BLaER1 (cell line): ENCODE measurements around the gene ARHGEF4.

Experiments used
- H3K27ac ChIP-seq: shearing (Covaris generic); formaldehyde crosslinking; 2 replicates; pipeline ENCODE4 v1.8.1; 2022
- H3K27me3 ChIP-seq: shearing (Covaris generic); formaldehyde crosslinking; 2 replicates; pipeline ENCODE4 v1.8.1; 2022
- H3K36me3 ChIP-seq: shearing (Covaris generic); formaldehyde crosslinking; 2 replicates; pipeline ENCODE4 v1.8.1; 2022
- H3K4me1 ChIP-seq: shearing (Covaris generic); formaldehyde crosslinking; 2 replicates; pipeline ENCODE4 v1.8.1; 2022
- H3K4me2 ChIP-seq: shearing (Covaris generic); formaldehyde crosslinking; 2 replicates; pipeline ENCODE4 v1.8.1; 2022
- H3K4me3 ChIP-seq: shearing (Covaris generic); formaldehyde crosslinking; 2 replicates; pipeline ENCODE4 v1.8.1; 2022
- H3K9ac ChIP-seq: shearing (Covaris generic); formaldehyde crosslinking; 2 replicates; pipeline ENCODE4 v1.8.1; 2022
- H3K9me3 ChIP-seq: shearing (Covaris generic); formaldehyde crosslinking; 2 replicates; pipeline ENCODE4 v1.8.1; 2022
- H4K20me1 ChIP-seq: shearing (Covaris generic); formaldehyde crosslinking; 2 replicates; pipeline ENCODE4 v1.8.1; 2022
- Cebpa-rat ChIP-seq: shearing (Covaris generic); IDR thresholded peaks from 2 replicates; pipeline ENCODE4 v1.8.1; 2022

ARHGEF4 gene, protein sequence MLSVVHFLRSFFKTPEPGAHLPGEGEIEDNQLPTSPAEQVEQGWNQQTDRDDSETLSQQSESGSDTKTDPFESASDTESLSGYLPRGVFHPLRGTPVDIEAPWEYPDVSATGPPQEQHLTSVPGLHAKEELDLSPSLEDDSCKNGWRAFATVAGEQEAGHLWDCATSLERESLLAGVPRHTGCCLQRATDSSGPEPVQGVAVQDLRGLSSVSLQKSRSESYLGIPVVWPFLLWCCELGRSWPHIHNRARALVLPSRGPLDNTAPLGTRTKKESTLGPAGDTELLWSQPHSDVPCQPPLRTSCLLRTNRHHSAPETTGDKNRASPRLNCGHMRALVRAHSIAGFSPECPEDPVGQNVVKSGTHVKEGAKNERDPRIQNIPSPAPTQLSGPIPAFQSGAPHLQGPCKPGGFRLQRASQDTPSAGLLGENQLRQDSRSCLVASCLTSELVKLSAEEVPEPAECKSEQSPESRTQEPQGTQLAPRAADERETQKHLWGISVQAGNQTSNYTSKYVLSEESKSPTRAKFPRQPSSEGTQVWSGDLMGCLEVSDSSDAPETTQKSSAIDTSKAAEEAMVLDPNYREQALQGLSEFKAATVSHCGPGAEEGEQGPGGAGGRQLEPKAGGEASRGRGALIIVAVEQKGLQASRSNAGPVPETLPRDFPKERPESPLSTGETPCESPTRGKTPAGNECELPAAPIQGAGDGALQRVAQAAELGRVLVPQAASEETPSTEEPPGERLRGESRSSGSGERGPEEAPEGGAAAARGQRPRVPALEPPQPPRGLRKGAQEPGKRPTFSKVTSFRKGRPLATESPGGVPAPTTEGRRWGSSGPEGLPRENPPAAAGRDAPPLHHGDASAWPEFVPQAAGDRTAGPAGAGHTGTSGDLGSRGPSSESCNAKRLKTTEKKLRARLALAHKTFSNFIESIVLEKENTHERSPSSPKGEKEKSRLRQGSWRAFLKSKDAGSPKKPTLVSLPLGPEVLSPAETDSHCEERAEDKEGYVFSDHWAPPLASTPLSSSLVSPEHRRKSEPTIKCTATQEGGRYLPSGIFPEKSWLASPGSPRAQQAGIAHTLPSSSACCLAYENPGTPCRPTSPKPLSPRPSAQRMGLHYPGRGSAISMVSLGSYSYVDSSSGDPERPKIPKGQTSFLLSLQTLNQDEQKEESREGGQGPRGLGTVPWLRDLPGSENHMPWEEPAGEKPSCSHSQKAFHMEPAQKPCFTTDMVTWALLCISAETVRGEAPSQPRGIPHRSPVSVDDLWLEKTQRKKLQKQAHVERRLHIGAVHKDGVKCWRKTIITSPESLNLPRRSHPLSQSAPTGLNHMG (N-terminal part only)

DNA sequence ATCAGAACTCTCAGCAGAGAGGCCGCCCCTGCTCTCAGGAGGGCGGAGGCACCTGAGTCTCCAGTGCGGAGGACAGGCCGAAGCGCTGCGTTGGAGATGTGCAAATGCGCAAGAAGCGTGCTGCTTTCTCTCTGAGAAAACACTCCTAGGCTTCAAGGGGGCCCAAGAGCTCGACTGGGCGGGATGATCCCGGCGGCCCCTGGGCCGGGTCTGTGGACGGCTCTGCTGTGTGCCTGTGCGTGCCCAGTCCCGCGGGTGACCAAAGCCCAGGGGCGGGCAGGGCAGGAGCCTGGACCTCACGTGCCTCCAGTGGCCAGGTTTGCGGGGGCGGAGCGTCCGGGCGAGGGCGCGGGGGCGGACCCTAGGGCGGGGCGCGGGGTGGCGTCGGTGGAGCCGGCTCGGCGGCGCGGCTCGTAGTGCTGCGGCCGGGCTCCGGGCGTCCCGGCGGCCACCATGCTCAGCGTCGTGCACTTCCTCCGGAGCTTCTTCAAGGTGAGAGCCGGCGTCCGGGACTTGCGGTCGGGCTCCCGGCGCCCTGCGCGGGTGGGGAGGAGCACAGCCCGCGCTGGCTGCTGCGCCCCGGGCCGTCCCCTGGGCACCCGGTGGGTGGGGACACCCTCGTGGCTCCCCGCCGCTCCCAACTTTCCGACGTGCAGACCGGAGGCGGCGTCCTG lies at the start of gene ARHGEF4:
Gene ARHGEF4, plus strand, starts transcription at position 414 of the 674 bp plus-strand sequence. Its CDS starts 40 bp downstream, at position 454.
- no peaks in the 10 kb centered on the region for H3K36me3 ChIP-seq
- H3K4me2 ChIP-seq = peak within 1 kb of the TSS; percentile 96
- no peaks in the 10 kb centered on the region for H3K9me3 ChIP-seq
- peaks cover 49% of the 10 kb centered on the region for H3K27me3 ChIP-seq
- peaks cover 7% of the 10 kb centered on the region; the same call in 1 of the 2 replicates for H4K20me1 ChIP-seq
- TF ChIP-seq Cebpa-rat = no peak
- peaks cover 73% of the 10 kb centered on the region for H3K4me1 ChIP-seq
- H3K4me3 ChIP-seq = peak within 1 kb of the TSS; percentile 69
- H3K27ac ChIP-seq = 0 out of 2 replicates have a peak within 1 kb of the TSS, but pooled peaks have one; percentile 26
- peak within 1 kb of the TSS; percentile 53; the same call in 1 of the 2 replicates for H3K9ac ChIP-seq

DNA sequence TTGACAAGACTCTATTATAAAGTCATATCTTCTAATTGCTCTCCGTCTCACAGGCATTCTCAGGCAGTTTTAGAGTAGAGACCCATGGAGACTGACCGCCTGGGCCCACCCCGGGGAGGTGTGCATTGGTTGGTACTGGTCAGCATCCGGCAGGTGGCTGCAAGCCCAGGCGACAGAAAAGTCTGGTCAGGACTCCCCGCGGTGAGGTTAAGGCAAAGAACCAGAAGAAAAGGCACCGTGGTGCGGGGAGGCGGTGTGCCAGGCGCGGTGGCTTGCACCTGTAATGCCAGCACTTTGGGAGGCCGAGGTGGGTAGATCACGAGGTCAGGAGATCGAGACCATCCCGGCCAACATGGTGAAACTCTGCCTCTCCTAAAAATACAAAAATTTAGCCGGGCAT lies 48.9 kb upstream of the ARHGEF4 start:
- H4K20me1 ChIP-seq = no peaks in the 10 kb centered on the region
- TF ChIP-seq Cebpa-rat = no peak
- no peak overlapping the region for H3K4me2 ChIP-seq
- H3K4me3 ChIP-seq = no peak overlapping the region
- no peaks in the 10 kb centered on the region; the same call in 1 of the 2 replicates for H3K4me1 ChIP-seq
- H3K9ac ChIP-seq = no peak overlapping the region
- H3K27me3 ChIP-seq = no peaks in the 10 kb centered on the region
- no peaks in the 10 kb centered on the region for H3K9me3 ChIP-seq
- no peak overlapping the region for H3K27ac ChIP-seq
- H3K36me3 ChIP-seq = no peaks in the 10 kb centered on the region

DNA sequence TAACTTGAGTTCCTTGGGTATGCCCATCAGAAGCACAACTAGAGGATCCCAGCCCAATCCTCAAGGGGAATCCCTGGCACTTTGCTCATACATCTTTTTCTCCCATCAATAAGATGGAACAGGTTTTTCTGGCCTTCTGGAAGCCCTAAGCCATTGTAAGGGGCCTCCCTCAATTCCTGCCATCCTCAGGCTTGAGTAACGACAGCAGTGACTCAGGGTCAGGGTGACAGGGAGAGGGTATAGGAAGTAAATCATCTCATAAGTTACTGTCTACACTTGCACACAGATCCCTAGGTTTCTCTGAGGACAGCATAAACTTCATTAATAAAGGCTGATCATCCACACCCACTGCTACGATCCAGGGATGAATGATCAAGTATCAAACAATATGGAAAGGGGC lies 46.4 kb upstream of the ARHGEF4 start:
- no peak overlapping the region for H3K27ac ChIP-seq
- H3K9ac ChIP-seq = no peak overlapping the region
- H3K36me3 ChIP-seq = no peaks in the 10 kb centered on the region
- H3K4me1 ChIP-seq = peaks cover 22% of the 10 kb centered on the region
- H4K20me1 ChIP-seq = no peaks in the 10 kb centered on the region
- no peak for TF ChIP-seq Cebpa-rat
- H3K9me3 ChIP-seq = no peaks in the 10 kb centered on the region
- no peaks in the 10 kb centered on the region for H3K27me3 ChIP-seq
- no peak overlapping the region for H3K4me2 ChIP-seq
- H3K4me3 ChIP-seq = no peak overlapping the region

DNA sequence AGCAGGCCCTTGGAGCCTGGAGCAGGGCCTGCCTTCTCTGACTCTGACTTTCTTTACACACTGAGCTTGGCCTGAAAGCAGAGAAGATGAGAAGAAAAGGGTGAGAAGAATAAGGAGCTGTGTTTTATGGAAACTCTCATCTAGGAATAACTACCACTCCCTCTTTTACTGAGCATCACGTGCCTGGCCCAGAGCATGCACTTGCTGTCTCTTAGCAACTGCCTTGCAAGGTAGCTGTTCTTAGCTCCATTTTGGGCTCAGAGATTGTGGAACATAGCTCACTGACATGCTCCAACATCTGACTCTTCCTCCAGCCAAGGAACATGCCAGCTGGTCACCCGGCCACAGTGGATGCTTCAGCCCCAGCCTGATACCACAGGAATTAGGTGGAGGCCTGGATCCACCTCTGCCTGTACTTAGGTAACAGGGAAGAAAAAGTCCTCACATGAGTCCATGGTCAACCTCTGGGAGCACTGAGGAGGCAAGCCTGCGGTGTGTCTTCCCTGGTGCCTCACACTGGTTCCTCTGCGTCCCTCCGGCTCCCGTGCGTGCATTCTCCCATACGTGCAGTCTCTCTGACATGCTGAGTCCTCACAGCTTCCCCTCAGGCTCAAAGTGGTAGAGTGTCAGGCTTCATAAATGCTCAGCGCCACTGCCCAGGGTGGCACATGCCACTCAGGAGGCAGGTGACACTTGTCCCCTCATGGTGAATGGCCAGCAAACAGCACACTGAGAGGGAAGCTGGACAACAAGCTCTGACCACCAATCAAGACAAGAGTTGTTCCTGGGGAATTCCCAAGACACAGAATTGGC lies 45.7 kb upstream of the ARHGEF4 start:
- no peak overlapping the region for H3K4me3 ChIP-seq
- no peak overlapping the region for H3K4me2 ChIP-seq
- TF ChIP-seq Cebpa-rat = no peak
- H4K20me1 ChIP-seq = no peaks in the 10 kb centered on the region
- H3K9ac ChIP-seq = no peak overlapping the region
- H3K27ac ChIP-seq = no peak overlapping the region
- no peaks in the 10 kb centered on the region for H3K27me3 ChIP-seq
- H3K36me3 ChIP-seq = no peaks in the 10 kb centered on the region
- peaks cover 29% of the 10 kb centered on the region for H3K4me1 ChIP-seq
- no peaks in the 10 kb centered on the region for H3K9me3 ChIP-seq

DNA sequence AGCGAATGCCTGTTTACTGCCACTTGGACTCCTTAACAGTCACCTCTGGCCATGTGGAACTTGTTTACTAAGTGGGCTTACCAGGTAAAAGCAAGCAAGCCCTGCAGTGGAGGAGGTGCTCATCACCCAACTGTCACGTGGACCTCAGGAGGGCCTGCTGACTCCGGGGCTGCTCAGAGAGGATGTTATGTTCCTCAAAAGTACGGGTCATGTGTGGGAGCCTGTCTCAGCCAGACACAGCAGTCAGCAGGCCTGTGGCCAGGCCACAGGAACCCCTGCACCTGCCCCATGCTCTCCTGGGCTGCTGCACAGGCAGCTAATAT lies 45.1 kb upstream of the ARHGEF4 start:
- Histone ChIP-seq H3K9me3 (no peaks in the 10 kb centered on the region), H3K4me1 (peaks cover 35% of the 10 kb centered on the region)

DNA sequence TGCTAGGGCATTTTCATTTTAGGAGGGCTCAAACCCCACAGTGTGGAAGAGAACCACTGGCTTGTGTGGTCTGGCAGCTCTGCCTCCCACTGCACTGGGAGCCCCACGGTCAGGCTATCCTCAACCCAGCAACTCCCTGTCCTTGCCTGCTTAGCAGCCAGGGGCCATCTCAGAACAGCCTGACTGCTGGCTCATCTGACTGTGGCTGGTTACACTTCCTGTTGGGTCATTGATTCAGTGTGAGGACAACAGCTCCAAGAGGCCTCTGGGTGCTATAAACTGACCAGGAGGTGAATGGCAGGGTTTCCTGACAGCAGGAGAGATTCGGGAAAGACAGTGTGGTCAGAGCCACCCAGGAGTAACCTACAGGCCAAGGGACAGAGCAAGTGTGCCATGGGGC lies 41.3 kb upstream of the ARHGEF4 start:
- Histone ChIP-seq H3K27ac (no peak overlapping the region), H3K36me3 (no peaks in the 10 kb centered on the region)
- TF ChIP-seq Cebpa-rat = no peak

More for the DNA sequence above, 45.1 kb upstream of the ARHGEF4 start:
- Histone ChIP-seq H4K20me1 (no peaks in the 10 kb centered on the region), H3K27me3 (no peaks in the 10 kb centered on the region), H3K9ac (no peak overlapping the region), H3K4me2 (no peak overlapping the region), H3K27ac (no peak overlapping the region), H3K4me3 (no peak overlapping the region), H3K36me3 (no peaks in the 10 kb centered on the region)
- no peak for TF ChIP-seq Cebpa-rat

DNA sequence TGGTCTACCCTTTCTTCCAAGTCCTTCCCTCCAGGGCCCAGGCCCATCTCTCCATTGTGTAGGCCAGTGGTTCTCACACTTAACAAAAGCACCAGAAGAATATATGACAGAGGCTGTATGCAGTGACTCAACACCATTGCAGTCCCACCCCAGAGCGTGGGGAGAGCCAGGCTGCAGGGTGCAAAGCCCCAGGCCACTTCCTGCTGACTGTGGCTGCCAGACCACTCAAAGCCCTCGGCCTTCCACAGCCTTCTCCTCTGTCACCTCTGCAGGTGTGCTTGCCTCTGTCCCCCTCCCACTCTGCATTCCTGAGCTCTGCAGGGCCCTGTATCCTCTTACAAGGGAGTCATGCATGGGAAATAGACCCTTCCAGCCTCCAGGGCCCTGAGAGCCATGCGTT lies 40.4 kb upstream of the ARHGEF4 start:
- Histone ChIP-seq H3K27me3 (no peaks in the 10 kb centered on the region), H3K27ac (no peak overlapping the region), H3K4me1 (peaks cover 60% of the 10 kb centered on the region), H3K9me3 (no peaks in the 10 kb centered on the region), H3K4me3 (no peak overlapping the region), H4K20me1 (no peaks in the 10 kb centered on the region), H3K4me2 (no peak overlapping the region; the same call in 1 of the 2 replicates), H3K9ac (no peak overlapping the region), H3K36me3 (no peaks in the 10 kb centered on the region)
- TF ChIP-seq Cebpa-rat = no peak

More for the DNA sequence above, 41.3 kb upstream of the ARHGEF4 start:
- Histone ChIP-seq H3K9ac (no peak overlapping the region), H3K9me3 (no peaks in the 10 kb centered on the region), H3K27me3 (no peaks in the 10 kb centered on the region), H3K4me3 (no peak overlapping the region), H3K4me1 (peaks cover 60% of the 10 kb centered on the region), H4K20me1 (no peaks in the 10 kb centered on the region), H3K4me2 (peak overlapping the region; percentile 75)
